Fibroblast of gingiva (primary cell): ENCODE measurements around the gene BCAR1.
"Not testable (repeated sequence)": the region's sequence is repeated elsewhere in the genome, so short reads cannot be mapped to it uniquely, and the experiment has no call there.

Source experiments
- DNase-seq: peaks from one replicate; pipeline ENCODE4 v3.0.0-alpha.2; 2011; ENCODE audit warnings: low read depth

BCAR1 gene

GRCh38 chr16:75224306-75225082, 26.9 kb downstream of the BCAR1 start:
- no peak for DNase-seq

GRCh38 chr16:75223129-75223528, 28.3 kb downstream of the BCAR1 start:
- DNase-seq, result not testable (repeated sequence)

- no peak for DNase-seq
Observed at GRCh38 chr16:75222271-75222783, 29.1 kb downstream of the BCAR1 start.

GRCh38 chr16:75219838-75220237, 31.6 kb downstream of the BCAR1 start:
- DNase-seq, result no peak

- no peak for DNase-seq
Observed at GRCh38 chr16:75219088-75219487, 32.3 kb downstream of the BCAR1 start.

GRCh38 chr16:75218256-75219076, 33.0 kb downstream of the BCAR1 start, which contains the start of gene CTRB1:
Gene CTRB1 (plus strand): TSS chr16:75218988. CDS start chr16:75219008, 20 bp downstream.
- DNase-seq, result no peak

- no peak for DNase-seq
Observed at GRCh38 chr16:75217389-75217851, 34.0 kb downstream of the BCAR1 start.

GRCh38 chr16:75216576-75216975, 34.8 kb downstream of the BCAR1 start:
- DNase-seq, result no peak

GRCh38 chr16:75216127-75216526, 35.3 kb downstream of the BCAR1 start:
- DNase-seq, result no peak

- not testable (repeated sequence) for DNase-seq
Observed at GRCh38 chr16:75211286-75211685, 40.1 kb downstream of the BCAR1 start.

- DNase-seq, result no peak
Observed at GRCh38 chr16:75209944-75210343, 41.5 kb downstream of the BCAR1 start.

GRCh38 chr16:75209514-75209913, 41.9 kb downstream of the BCAR1 start:
- DNase-seq, result not testable (repeated sequence)

GRCh38 chr16:75208861-75209505, 42.4 kb downstream of the BCAR1 start:
- no peak for DNase-seq

- no peak for DNase-seq
Observed at GRCh38 chr16:75208242-75208825, 43.1 kb downstream of the BCAR1 start.

- no peak for DNase-seq
Observed at GRCh38 chr16:75207831-75208230, 43.6 kb downstream of the BCAR1 start.

GRCh38 chr16:75206749-75207451, 44.5 kb downstream of the BCAR1 start, which contains the start of gene CTRB2:
Gene CTRB2 (minus strand): TSS chr16:75207161. CDS start chr16:75207141, 20 bp downstream.
- DNase-seq, result no peak

GRCh38 chr16:75205961-75206748, 45.3 kb downstream of the BCAR1 start:
- DNase-seq, result not testable (repeated sequence)

GRCh38 chr16:75205438-75205837, 46.0 kb downstream of the BCAR1 start:
- DNase-seq, result not testable (repeated sequence)

GRCh38 chr16:75204905-75205304, 46.5 kb downstream of the BCAR1 start:
- DNase-seq, result not testable (repeated sequence)

- DNase-seq, result no peak
Observed at GRCh38 chr16:75204410-75204758, 47.0 kb downstream of the BCAR1 start.
